ENCODE results near the gene NFIA. TPM values are rescaled to one million over a fixed set of nuclear protein-coding genes. Genes with fewer than 3 reads are reported as not detected.

The NFIA gene
- total and polyA plus RNA-seq, 2 donors (not counting 1 experiment from before 2014, with no cell fraction given) = 0.28 to 0.54 TPM

GRCh38 chr1:61083807-61084440 lies 1.6 kb downstream of the NFIA start:
- Histone ChIP-seq H3K79me2 (ENCODE audit: control insufficient read depth, insufficient read depth, low read length) (no peaks in the 10 kb centered on the region), H3K9me3 (ENCODE audit: control extremely low read depth in 1 of 3, control insufficient read depth in 2 of 3, insufficient read depth in 1 of 3, low read length in 2 of 3) (peaks cover 0 to 3% (median 0%) of the 10 kb centered on the region in 3 donors), H2AFZ (ENCODE audit: insufficient read depth, low read depth, low read length, poor library complexity, severe bottlenecking) (peak overlapping the region; percentile 64), H3K36me3 (replicated peaks in 1 of 2; ENCODE audit: control extremely low read depth in 1 of 2, control insufficient read depth in 1 of 2, extremely low read depth in 1 of 2, insufficient read depth in 2 of 2, low read length in 1 of 2) (no peaks in the 10 kb centered on the region), H3K4me2 (replicated peaks; ENCODE audit: low read depth, low read length, poor library complexity, severe bottlenecking) (peak overlapping the region; percentile 91), H3K4me3 (ENCODE audit: control extremely low read depth in 1 of 5, extremely low read depth in 1 of 5, insufficient read depth in 1 of 5, low read depth in 2 of 5, low read length in 4 of 5) (peak overlapping the region in 3 of 5 experiments; percentile 50 to 67 (median 53)), H3K27me3 (replicated peaks in 1 of 4; ENCODE audit: control extremely low read depth in 1 of 4, control insufficient read depth in 3 of 4, insufficient read depth in 4 of 4, low read length in 3 of 4) (peaks cover 0 to 53% (median 44%) of the 10 kb centered on the region in 4 experiments), H3K4me1 (ENCODE audit: control insufficient read depth in 2 of 2, insufficient read depth in 2 of 2, low read length in 2 of 2) (peaks cover 23 to 29% of the 10 kb centered on the region in 2 donors), H3K9ac (ENCODE audit: low read length) (peak overlapping the region; percentile 66), H3K27ac (ENCODE audit: low read length in 2 of 2) (no peak overlapping the region), H4K20me1 (ENCODE audit: control insufficient read depth, insufficient read depth, low read length, poor library complexity, severe bottlenecking) (no peaks in the 10 kb centered on the region)
- Mint-ChIP-seq H3K27me3 (peaks cover 56% of the 10 kb centered on the region), H3K9me3 (ENCODE audit: insufficient read depth) (no peaks in the 10 kb centered on the region), H3K27ac (peak overlapping the region; percentile 4), H3K4me3 (peak overlapping the region; percentile 85), H3K4me1 (peaks cover 24% of the 10 kb centered on the region)
- TF ChIP-seq EZH2 (IDR thresholded peaks at IDR 0.05; ENCODE audit: borderline replicate concordance, insufficient read depth, low read depth, low read length, poor library complexity, severe bottlenecking) = no peak
- TF ChIP-seq, protein P1, sequence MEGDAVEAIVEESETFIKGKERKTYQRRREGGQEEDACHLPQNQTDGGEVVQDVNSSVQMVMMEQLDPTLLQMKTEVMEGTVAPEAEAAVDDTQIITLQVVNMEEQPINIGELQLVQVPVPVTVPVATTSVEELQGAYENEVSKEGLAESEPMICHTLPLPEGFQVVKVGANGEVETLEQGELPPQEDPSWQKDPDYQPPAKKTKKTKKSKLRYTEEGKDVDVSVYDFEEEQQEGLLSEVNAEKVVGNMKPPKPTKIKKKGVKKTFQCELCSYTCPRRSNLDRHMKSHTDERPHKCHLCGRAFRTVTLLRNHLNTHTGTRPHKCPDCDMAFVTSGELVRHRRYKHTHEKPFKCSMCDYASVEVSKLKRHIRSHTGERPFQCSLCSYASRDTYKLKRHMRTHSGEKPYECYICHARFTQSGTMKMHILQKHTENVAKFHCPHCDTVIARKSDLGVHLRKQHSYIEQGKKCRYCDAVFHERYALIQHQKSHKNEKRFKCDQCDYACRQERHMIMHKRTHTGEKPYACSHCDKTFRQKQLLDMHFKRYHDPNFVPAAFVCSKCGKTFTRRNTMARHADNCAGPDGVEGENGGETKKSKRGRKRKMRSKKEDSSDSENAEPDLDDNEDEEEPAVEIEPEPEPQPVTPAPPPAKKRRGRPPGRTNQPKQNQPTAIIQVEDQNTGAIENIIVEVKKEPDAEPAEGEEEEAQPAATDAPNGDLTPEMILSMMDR (IDR thresholded peaks at IDR 0.05) = no peak
- ChIA-PET POLR2A (no interaction called here), CTCF (interaction anchor here (0.9 kb wide), 1 partner anchor 34 kb away, joined by 5 read pairs; no protein-coding TSS in a partner anchor)
- ATAC-seq (ENCODE audit: low read depth) (no peak), DNase-seq (no peak)
- intact Hi-C loops (cut with micrococcal nuclease) = no loop called here
- no CpG with 5 or more reads among the region's 17 CpGs for whole genome bisulfite sequencing (ENCODE audit: insufficient coverage)

DNA sequence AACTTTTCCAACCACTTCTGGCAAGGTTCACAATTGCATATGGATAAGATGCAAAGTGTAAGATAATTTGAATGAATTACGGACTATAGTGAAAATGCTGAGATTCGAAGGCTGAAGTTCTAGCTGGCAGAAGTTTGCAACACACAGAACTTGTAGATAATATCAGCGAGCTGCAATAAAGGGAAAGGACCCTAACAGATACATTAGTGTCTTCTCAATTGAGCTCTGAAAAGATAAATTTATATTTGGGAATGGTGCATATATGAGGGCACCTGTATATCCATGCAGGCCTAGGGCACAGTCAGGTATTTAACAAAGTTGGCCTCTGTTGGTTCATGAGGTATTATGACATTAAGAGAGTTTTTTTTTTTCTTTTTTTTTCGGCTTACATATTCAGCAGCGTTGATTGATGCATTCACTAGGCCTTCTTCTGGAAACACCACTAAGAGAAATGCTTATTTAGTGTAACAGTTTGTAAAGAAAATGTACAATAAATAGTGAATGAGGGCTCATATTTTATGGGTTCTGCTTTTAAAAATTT lies 2.2 kb downstream of the NFIA start:
- Mint-ChIP-seq H3K4me3 (peak overlapping the region; percentile 85), H3K27me3 (peaks cover 53% of the 10 kb centered on the region), H3K9me3 (ENCODE audit: insufficient read depth) (no peaks in the 10 kb centered on the region), H3K4me1 (peaks cover 23% of the 10 kb centered on the region), H3K27ac (no peak overlapping the region)
- no peaks in the 10 kb centered on the region for H4K20me1 ChIP-seq (ENCODE audit: control insufficient read depth, insufficient read depth, low read length, poor library complexity, severe bottlenecking)
- 100% methylated on average over 3 of the region's 5 CpGs for WGBS (ENCODE audit: insufficient coverage)
- DNase-seq (peak; percentile 11), ATAC-seq (ENCODE audit: low read depth) (no peak)
- H3K27me3 ChIP-seq (replicated peaks in 1 of 4; ENCODE audit: control extremely low read depth in 1 of 4, control insufficient read depth in 3 of 4, insufficient read depth in 4 of 4, low read length in 3 of 4) = peaks cover 0 to 49% (median 42%) of the 10 kb centered on the region in 4 experiments
- peaks cover 23 to 29% of the 10 kb centered on the region in 2 donors for H3K4me1 ChIP-seq (ENCODE audit: control insufficient read depth in 2 of 2, insufficient read depth in 2 of 2, low read length in 2 of 2)
- H3K79me2 ChIP-seq (ENCODE audit: control insufficient read depth, insufficient read depth, low read length) = no peaks in the 10 kb centered on the region
- H3K9me3 ChIP-seq (ENCODE audit: control extremely low read depth in 1 of 3, control insufficient read depth in 2 of 3, insufficient read depth in 1 of 3, low read length in 2 of 3) = peaks cover 0 to 3% (median 0%) of the 10 kb centered on the region in 3 donors
- no peak overlapping the region for H2AFZ ChIP-seq (ENCODE audit: insufficient read depth, low read depth, low read length, poor library complexity, severe bottlenecking)
- H3K9ac ChIP-seq (ENCODE audit: low read length) = no peak overlapping the region
- peak; percentile 5 for TF ChIP-seq EZH2 (IDR thresholded peaks at IDR 0.05; ENCODE audit: borderline replicate concordance, insufficient read depth, low read depth, low read length, poor library complexity, severe bottlenecking)
- TF ChIP-seq, protein P1 (IDR thresholded peaks at IDR 0.05) = no peak
- H3K4me2 ChIP-seq (replicated peaks; ENCODE audit: low read depth, low read length, poor library complexity, severe bottlenecking) = no peak overlapping the region
- intact Hi-C loops (cut with micrococcal nuclease) = no loop called here
- ChIA-PET POLR2A (no interaction called here), CTCF (interaction anchor here (0.9 to 1.0 kb wide), 2 partner anchors 34 to 36 kb away, joined by 3 to 5 read pairs; no protein-coding TSS in a partner anchor)
- no peak overlapping the region for H3K27ac ChIP-seq (ENCODE audit: low read length in 2 of 2)
- no peak overlapping the region for H3K4me3 ChIP-seq (ENCODE audit: control extremely low read depth in 1 of 5, extremely low read depth in 1 of 5, insufficient read depth in 1 of 5, low read depth in 2 of 5, low read length in 4 of 5)
- no peaks in the 10 kb centered on the region for H3K36me3 ChIP-seq (replicated peaks in 1 of 2; ENCODE audit: control extremely low read depth in 1 of 2, control insufficient read depth in 1 of 2, extremely low read depth in 1 of 2, insufficient read depth in 2 of 2, low read length in 1 of 2)

Data from B cell (primary cell).